ENCODE results near the gene CKS2.

CKS2 gene

GRCh38 chr9:89311346-89312221 lies 589 bp downstream of the CKS2 start:
- DNase-seq: no peak

GRCh38 chr9:89312222-89312571 lies 1.2 kb downstream of the CKS2 start:
- peak in 1 of 5 experiments; percentile 60 for DNase-seq

GRCh38 chr9:89313842-89314241 lies 2.8 kb downstream of the CKS2 start:
- peak in 1 of 5 experiments; percentile 55 for DNase-seq

GRCh38 chr9:89314955-89315354 lies 4.0 kb downstream of the CKS2 start:
- DNase-seq: no peak

GRCh38 chr9:89315482-89315881 lies 4.5 kb downstream of the CKS2 start:
- DNase-seq: no peak

- no peak for DNase-seq
Measured at GRCh38 chr9:89317282-89317681, 6.3 kb downstream of the CKS2 start.

GRCh38 chr9:89318123-89319014 lies 7.4 kb downstream of the CKS2 start, which contains the start of gene SECISBP2:
SECISBP2 (plus strand) TSS chr9:89318500; CDS start chr9:89318577, 77 bp downstream.
- DNase-seq: peak; percentile 82 to 97 (median 90)

- no peak for DNase-seq
Measured at GRCh38 chr9:89319015-89319905, 8.3 kb downstream of the CKS2 start.

GRCh38 chr9:89323390-89323789 lies 12.4 kb downstream of the CKS2 start:
- DNase-seq: no peak

- DNase-seq: no peak
Measured at GRCh38 chr9:89325733-89326132, 14.7 kb downstream of the CKS2 start.

- DNase-seq: no peak
Measured at GRCh38 chr9:89328064-89328463, 17.1 kb downstream of the CKS2 start.

GRCh38 chr9:89329917-89330316 lies 18.9 kb downstream of the CKS2 start:
- DNase-seq: no peak

GRCh38 chr9:89330513-89330912 lies 19.5 kb downstream of the CKS2 start:
- DNase-seq: no peak

- DNase-seq: peak in 1 of 5 experiments; percentile 53
Measured at GRCh38 chr9:89339807-89340206, 28.8 kb downstream of the CKS2 start.

GRCh38 chr9:89340332-89340731 lies 29.3 kb downstream of the CKS2 start:
- DNase-seq: peak in 1 of 5 experiments; percentile 60

GRCh38 chr9:89342213-89342612 lies 31.2 kb downstream of the CKS2 start:
- DNase-seq: no peak

GRCh38 chr9:89342948-89343347 lies 32.0 kb downstream of the CKS2 start:
- DNase-seq: no peak

- peak in 1 of 5 experiments; percentile 85 for DNase-seq
Measured at GRCh38 chr9:89343812-89344211, 32.8 kb downstream of the CKS2 start.

- peak in 1 of 5 experiments; percentile 36 for DNase-seq
Measured at GRCh38 chr9:89345476-89345875, 34.5 kb downstream of the CKS2 start.

GRCh38 chr9:89346696-89347095 lies 35.7 kb downstream of the CKS2 start:
- DNase-seq: no peak

GRCh38 chr9:89347651-89348050 lies 36.7 kb downstream of the CKS2 start:
- no peak for DNase-seq

- no peak for DNase-seq
Measured at GRCh38 chr9:89349607-89350006, 38.6 kb downstream of the CKS2 start.

All from T-helper 2 cell (primary cell).